ENCODE data around the gene MYO1E. TPM values are rescaled to one million over a fixed set of nuclear protein-coding genes. Genes with fewer than 3 reads are reported as not detected.
A peak's percentile ranks its signal among the peaks of the same experiment; 100 is the strongest.

Gene MYO1E
- total RNA-seq, 2 donors from 2014 or later = 47.8 to 65.6 TPM

DNA sequence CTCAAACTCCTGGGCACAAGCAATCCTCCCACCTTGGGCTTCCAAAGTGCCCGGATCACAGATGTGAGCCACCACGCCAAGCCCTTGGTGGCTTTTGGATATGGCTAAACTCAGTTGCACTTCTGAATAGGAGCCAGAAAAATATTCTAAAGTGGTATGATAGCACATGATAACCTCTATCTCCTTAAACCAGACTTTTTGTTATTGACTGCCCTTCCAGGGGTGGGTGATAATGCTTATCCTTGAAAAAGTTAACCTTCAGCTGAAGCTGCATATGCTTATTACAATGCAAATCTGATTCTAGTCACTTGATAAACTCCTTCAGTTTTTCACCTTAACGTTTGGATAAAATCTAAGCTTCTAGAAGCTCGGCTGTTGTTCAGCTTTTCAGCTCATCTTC lies 261.4 kb downstream of the MYO1E start:
- TF ChIP-seq, protein P1, sequence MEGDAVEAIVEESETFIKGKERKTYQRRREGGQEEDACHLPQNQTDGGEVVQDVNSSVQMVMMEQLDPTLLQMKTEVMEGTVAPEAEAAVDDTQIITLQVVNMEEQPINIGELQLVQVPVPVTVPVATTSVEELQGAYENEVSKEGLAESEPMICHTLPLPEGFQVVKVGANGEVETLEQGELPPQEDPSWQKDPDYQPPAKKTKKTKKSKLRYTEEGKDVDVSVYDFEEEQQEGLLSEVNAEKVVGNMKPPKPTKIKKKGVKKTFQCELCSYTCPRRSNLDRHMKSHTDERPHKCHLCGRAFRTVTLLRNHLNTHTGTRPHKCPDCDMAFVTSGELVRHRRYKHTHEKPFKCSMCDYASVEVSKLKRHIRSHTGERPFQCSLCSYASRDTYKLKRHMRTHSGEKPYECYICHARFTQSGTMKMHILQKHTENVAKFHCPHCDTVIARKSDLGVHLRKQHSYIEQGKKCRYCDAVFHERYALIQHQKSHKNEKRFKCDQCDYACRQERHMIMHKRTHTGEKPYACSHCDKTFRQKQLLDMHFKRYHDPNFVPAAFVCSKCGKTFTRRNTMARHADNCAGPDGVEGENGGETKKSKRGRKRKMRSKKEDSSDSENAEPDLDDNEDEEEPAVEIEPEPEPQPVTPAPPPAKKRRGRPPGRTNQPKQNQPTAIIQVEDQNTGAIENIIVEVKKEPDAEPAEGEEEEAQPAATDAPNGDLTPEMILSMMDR (conservative IDR thresholded peaks at IDR 0.05) = no peak

GRCh38 chr15:59105854-59106253 lies 266.8 kb downstream of the MYO1E start:
- no peak for DNase-seq
- H3K27me3 Mint-ChIP-seq (ENCODE audit: insufficient read depth) = no peaks in the 10 kb centered on the region
- Histone ChIP-seq H3K4me3 (ENCODE audit: low read length) (peak overlapping the region; percentile 99), H3K27me3 (ENCODE audit: control insufficient read depth, insufficient read depth, low read length, poor library complexity, severe bottlenecking) (no peaks in the 10 kb centered on the region), H3K27ac (ENCODE audit: low read depth, low read length) (no peak overlapping the region), H3K9me3 (ENCODE audit: control insufficient read depth, low read length) (no peaks in the 10 kb centered on the region), H3K36me3 (ENCODE audit: control insufficient read depth, insufficient read depth, low read length) (peaks cover 40% of the 10 kb centered on the region), H3K9ac (ENCODE audit: extremely low read depth, low read length, poor library complexity, severe bottlenecking) (peak overlapping the region; percentile 93), H3K4me1 (ENCODE audit: control insufficient read depth, insufficient read depth, low read length) (no peaks in the 10 kb centered on the region)
- peaks cover 35% of the 10 kb centered on the region for H3K36me3 Mint-ChIP-seq (ENCODE audit: low read depth)
- peak overlapping the region; percentile 96 for H3K4me3 Mint-ChIP-seq
- H3K27ac Mint-ChIP-seq = peak overlapping the region; percentile 96
- no peaks in the 10 kb centered on the region for H3K9me3 Mint-ChIP-seq
- TF ChIP-seq, protein P1 (conservative IDR thresholded peaks at IDR 0.05) = peak; percentile 58
- H3K4me1 Mint-ChIP-seq = no peaks in the 10 kb centered on the region
- WGBS, 2 experiments (ENCODE audit: insufficient coverage in 1 of 2, insufficient read length in 1 of 2) = 25 to 29% methylated on average over 2 of the region's 2 CpGs

More for the DNA sequence above, 261.4 kb downstream of the MYO1E start:
- Histone ChIP-seq H3K9ac (ENCODE audit: extremely low read depth, low read length, poor library complexity, severe bottlenecking) (no peak overlapping the region), H3K9me3 (ENCODE audit: control insufficient read depth, low read length) (no peaks in the 10 kb centered on the region), H3K27ac (ENCODE audit: low read depth, low read length) (no peak overlapping the region), H3K4me3 (ENCODE audit: low read length) (no peak overlapping the region), H3K27me3 (ENCODE audit: control insufficient read depth, insufficient read depth, low read length, poor library complexity, severe bottlenecking) (no peaks in the 10 kb centered on the region), H3K36me3 (ENCODE audit: control insufficient read depth, insufficient read depth, low read length) (peaks cover 82% of the 10 kb centered on the region), H3K4me1 (ENCODE audit: control insufficient read depth, insufficient read depth, low read length) (peaks cover 6% of the 10 kb centered on the region)
- Mint-ChIP-seq H3K4me1 (peaks cover 8% of the 10 kb centered on the region), H3K27ac (no peak overlapping the region), H3K27me3 (ENCODE audit: insufficient read depth) (no peaks in the 10 kb centered on the region), H3K4me3 (no peak overlapping the region), H3K9me3 (no peaks in the 10 kb centered on the region), H3K36me3 (ENCODE audit: low read depth) (peaks cover 69% of the 10 kb centered on the region)
- 90 to 94% methylated on average over 3 to 4 of the region's 4 CpGs for WGBS, 2 experiments (ENCODE audit: insufficient coverage in 1 of 2, insufficient read length in 1 of 2)
- DNase-seq = no peak

DNA sequence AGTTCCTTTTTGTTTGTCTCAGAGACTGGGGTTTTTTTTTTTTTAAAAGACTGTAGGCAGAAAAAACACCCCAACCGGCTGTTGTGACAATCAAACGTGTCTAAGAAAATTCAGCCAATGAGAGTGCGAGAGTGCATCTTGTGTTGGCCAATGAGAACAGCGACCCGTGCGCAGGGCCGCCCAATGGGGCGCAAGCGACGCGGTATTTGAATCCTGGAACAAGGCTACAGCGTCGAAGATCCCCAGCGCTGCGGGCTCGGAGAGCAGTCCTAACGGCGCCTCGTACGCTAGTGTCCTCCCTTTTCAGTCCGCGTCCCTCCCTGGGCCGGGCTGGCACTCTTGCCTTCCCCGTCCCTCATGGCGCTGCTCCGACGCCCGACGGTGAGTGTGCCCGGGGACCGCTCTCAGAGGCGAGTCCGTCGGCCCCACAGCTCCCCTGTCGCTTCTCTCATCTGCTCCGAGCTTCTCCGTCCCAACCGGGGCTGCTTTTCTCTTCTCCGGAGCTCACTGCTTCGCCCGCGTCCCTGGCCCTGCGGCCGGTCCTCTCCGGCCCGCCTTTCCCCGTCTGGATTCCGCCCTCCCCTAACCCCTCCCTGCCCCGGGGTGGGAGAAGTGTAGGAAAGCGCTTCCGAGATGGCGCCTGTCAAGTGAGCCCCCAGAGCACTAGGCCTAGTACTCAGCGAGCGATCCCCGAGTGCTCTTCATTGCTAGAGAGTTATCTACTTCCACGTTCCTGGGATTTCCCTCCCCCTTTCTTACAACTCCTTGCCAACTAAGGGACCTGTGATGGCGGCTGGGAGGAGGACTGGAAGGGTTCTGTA lies 267.5 kb downstream of the MYO1E start, which contains the start of gene CCNB2:
CCNB2 (plus strand) TSS at position 235 of the 821 bp plus-strand sequence; CDS start at position 358, 123 bp downstream.
- Mint-ChIP-seq H3K36me3 (ENCODE audit: low read depth) (peaks cover 33% of the 10 kb centered on the region), H3K27ac (peak within 1 kb of the TSS; percentile 96), H3K4me3 (peak within 1 kb of the TSS; percentile 96), H3K27me3 (ENCODE audit: insufficient read depth) (no peaks in the 10 kb centered on the region), H3K9me3 (no peaks in the 10 kb centered on the region), H3K4me1 (no peaks in the 10 kb centered on the region)
- Histone ChIP-seq H3K9me3 (ENCODE audit: control insufficient read depth, low read length) (no peaks in the 10 kb centered on the region), H3K4me1 (ENCODE audit: control insufficient read depth, insufficient read depth, low read length) (no peaks in the 10 kb centered on the region), H3K4me3 (ENCODE audit: low read length) (peak within 1 kb of the TSS; percentile 99), H3K9ac (ENCODE audit: extremely low read depth, low read length, poor library complexity, severe bottlenecking) (peak within 1 kb of the TSS; percentile 93), H3K36me3 (ENCODE audit: control insufficient read depth, insufficient read depth, low read length) (peaks cover 33% of the 10 kb centered on the region), H3K27me3 (ENCODE audit: control insufficient read depth, insufficient read depth, low read length, poor library complexity, severe bottlenecking) (no peaks in the 10 kb centered on the region), H3K27ac (ENCODE audit: low read depth, low read length) (peak within 1 kb of the TSS; percentile 95)
- 0% methylated on average over 27 to 51 of the region's 57 CpGs for WGBS, 2 experiments (ENCODE audit: insufficient coverage in 1 of 2, insufficient read length in 1 of 2)
- DNase-seq = peak; percentile 96
- TF ChIP-seq, protein P1 (conservative IDR thresholded peaks at IDR 0.05) = no peak
